GM23338 (cell line): ENCODE results near the gene HRH2. TPM values are rescaled to one million over a fixed set of nuclear protein-coding genes. Genes with fewer than 3 reads are reported as not detected.

ENCODE experiments used
- ATAC-seq: fragments of 200-7000 bp; cut with Tn5 transposase; 3 replicates; pipeline ENCODE4 v1.9.1; 2020
- DNase-seq: peaks from one replicate; pipeline ENCODE4 v3.0.0-alpha.2; 2015; ENCODE audit warnings: low spot score
- H2AFZ ChIP-seq: fragments of 200-600 bp; sonication (generic); 2 replicates; pipeline ENCODE4 v1.8.0; 2016; ENCODE audit warnings: antibody characterized with exemption, mild to moderate bottlenecking, moderate library complexity
- H3F3A ChIP-seq: fragments of 200-600 bp; sonication (generic); replicated peaks from 2 replicates; pipeline ENCODE4 v1.8.0; 2017; ENCODE audit warnings: antibody characterized with exemption, mixed run types, low read depth
- H3K27ac ChIP-seq: fragments of 200-600 bp; sonication (generic); 2 replicates; pipeline ENCODE4 v1.6.1; 2016; ENCODE audit warnings: low read depth
- H3K27me3 ChIP-seq: fragments of 200-600 bp; sonication (generic); 2 replicates; pipeline ENCODE4 v1.8.0; 2016; ENCODE audit warnings: mild to moderate bottlenecking, mixed run types, moderate library complexity; ENCODE audit not compliant: insufficient read depth
- H3K36me3 ChIP-seq: fragments of 200-600 bp; sonication (generic); 2 replicates; pipeline ENCODE4 v1.8.0; 2016; ENCODE audit warnings: mild to moderate bottlenecking; ENCODE audit not compliant: insufficient read depth
- H3K4me1 ChIP-seq: fragments of 200-600 bp; sonication (generic); 2 replicates; pipeline ENCODE4 v1.8.0; 2016; ENCODE audit warnings: mild to moderate bottlenecking, moderate library complexity; ENCODE audit not compliant: insufficient read depth
- H3K4me2 ChIP-seq: fragments of 200-600 bp; sonication (generic); 2 replicates; pipeline ENCODE4 v1.7.1; 2017; ENCODE audit warnings: mixed run types
- H3K4me3 ChIP-seq: fragments of 200-600 bp; sonication (generic); 2 replicates; pipeline ENCODE4 v1.6.1; 2016; ENCODE audit warnings: mixed run types
- H3K79me2 ChIP-seq: fragments of 200-600 bp; sonication (generic); replicated peaks from 2 replicates; pipeline ENCODE4 v1.8.0; 2017; ENCODE audit warnings: mild to moderate bottlenecking; ENCODE audit not compliant: insufficient read depth
- H3K9me2 ChIP-seq: fragments of 200-600 bp; sonication (generic); 2 replicates; pipeline ENCODE4 v1.8.0; 2017; ENCODE audit not compliant: insufficient read depth
- H4K20me1 ChIP-seq: fragments of 200-600 bp; sonication (generic); replicated peaks from 2 replicates; pipeline ENCODE4 v1.8.0; 2017; ENCODE audit warnings: mild to moderate bottlenecking; ENCODE audit not compliant: insufficient read depth
- H3K27ac Mint-ChIP-seq: 2 replicates; pipeline ENCODE4 v1.8.0; 2020; ENCODE audit warnings: inconsistent platforms, mild to moderate bottlenecking, moderate library complexity, mixed read lengths
- H3K27me3 Mint-ChIP-seq: 3 replicates; pipeline ENCODE4 v1.8.0; 2022; ENCODE audit warnings: low read depth, mild to moderate bottlenecking, moderate library complexity, mixed read lengths, inconsistent platforms; ENCODE audit not compliant: insufficient read depth, poor library complexity
- H3K36me3 Mint-ChIP-seq: 3 replicates; pipeline ENCODE4 v1.8.0; 2021; ENCODE audit warnings: low read depth, mild to moderate bottlenecking, inconsistent platforms, moderate library complexity, mixed read lengths
- H3K4me1 Mint-ChIP-seq: 3 replicates; pipeline ENCODE4 v1.8.0; 2020; ENCODE audit warnings: mild to moderate bottlenecking, inconsistent platforms, mixed read lengths
- H3K4me3 Mint-ChIP-seq: 3 replicates; pipeline ENCODE4 v1.8.0; 2021; ENCODE audit warnings: moderate library complexity, mild to moderate bottlenecking, inconsistent platforms, mixed read lengths
- H3K9me3 Mint-ChIP-seq: 3 replicates; pipeline ENCODE4 v1.8.0; 2020; ENCODE audit warnings: moderate library complexity, mild to moderate bottlenecking, inconsistent platforms, mixed read lengths
- CREB1 ChIP-seq: fragments of 250-450 bp; sonication (Bioruptor Pico); IDR thresholded peaks from 2 replicates; pipeline ENCODE4 v1.5.0; 2020; ENCODE audit warnings: low read depth, mild to moderate bottlenecking, moderate library complexity
- CTCF ChIP-seq, 2 experiments: fragments of 200-600 bp in 1 of 2; sonication (generic) in 1 of 2; conservative IDR thresholded peaks; 2 replicates each; pipeline versions ENCODE4 v1.5.1 to v1.6.1; 2016 to 2017; ENCODE audit warnings: antibody characterized with exemption in 2 of 2, low read depth in 2 of 2, mild to moderate bottlenecking in 2 of 2, moderate library complexity in 1 of 2
- ETS1 ChIP-seq: IDR thresholded peaks from 2 replicates; pipeline ENCODE4 v1.6.1; 2016; ENCODE audit warnings: antibody characterized with exemption
- EZH2 ChIP-seq: fragments of 200-600 bp; sonication (generic); IDR thresholded peaks from one replicate; pipeline ENCODE4 v1.8.0; 2017; ENCODE audit warnings: antibody characterized with exemption, mild to moderate bottlenecking, low read depth; ENCODE audit not compliant: unreplicated experiment
- EZH2phosphoT487 ChIP-seq: fragments of 200-600 bp; sonication (generic); IDR thresholded peaks from one replicate; pipeline ENCODE4 v1.8.1; 2018; ENCODE audit warnings: antibody characterized with exemption; ENCODE audit not compliant: unreplicated experiment
- JUNB ChIP-seq: IDR thresholded peaks from one replicate; pipeline ENCODE4 v1.6.1; 2016; ENCODE audit warnings: antibody characterized with exemption; ENCODE audit not compliant: unreplicated experiment
- NANOG ChIP-seq: IDR thresholded peaks from 2 replicates; pipeline ENCODE4 v1.6.1; 2016; ENCODE audit warnings: antibody characterized with exemption, borderline replicate concordance
- POLR2AphosphoS5 ChIP-seq: IDR thresholded peaks from 2 replicates; pipeline ENCODE4 v1.6.1; 2016; ENCODE audit warnings: antibody characterized with exemption, low read depth
- STAT1 ChIP-seq: IDR thresholded peaks from one replicate; pipeline ENCODE4 v1.6.1; 2016; ENCODE audit warnings: antibody characterized with exemption; ENCODE audit not compliant: unreplicated experiment
- ZNF114 ChIP-seq: fragments of 250-450 bp; sonication (Bioruptor Pico); IDR thresholded peaks from 2 replicates; pipeline ENCODE4 v1.5.0; 2020; ENCODE audit warnings: mild to moderate bottlenecking, moderate library complexity
- ZNF331 ChIP-seq: fragments of 250-450 bp; sonication (Bioruptor Pico); IDR thresholded peaks from 2 replicates; pipeline ENCODE4 v1.5.0; 2020; ENCODE audit warnings: low read depth, mild to moderate bottlenecking, moderate library complexity
- polyA plus RNA-seq: library from polyadenylated mRNA; unstranded; fragments of >200 nt; fragmentation: Nextera tagmentation; extraction: Ambion mirVana; gene quantifications from 2 replicates; pipeline ENCODE4 v1.2.1, GENCODE V29; 2016
- total RNA-seq: library from RNA; depleted of rRNA; stranded (reverse); fragments of >200 nt; shearing (Covaris generic); gene quantifications from 2 replicates; pipeline ENCODE4 v1.2.3, GENCODE V29; 2014
- TF ChIP-seq, protein P1 (sequence below): IDR thresholded peaks from one replicate; pipeline ENCODE4 v1.6.1; 2018; ENCODE audit warnings: antibody characterized with exemption; ENCODE audit not compliant: unreplicated experiment
- TF ChIP-seq, protein P2 (sequence below): fragments of 250-450 bp; sonication (Bioruptor Pico); IDR thresholded peaks from 2 replicates; pipeline ENCODE4 v1.5.0; 2020; ENCODE audit warnings: mild to moderate bottlenecking, moderate library complexity

The HRH2 gene
- total and polyA plus RNA-seq, 2 experiments from 2014 or later = 6.8 to 7.0 TPM

GRCh38 chr5:175745210-175745609, 87.3 kb downstream of the HRH2 start:
- Mint-ChIP-seq H3K27ac (no peak overlapping the region), H3K27me3 (peaks cover 4% of the 10 kb centered on the region), H3K9me3 (no peaks in the 10 kb centered on the region), H3K4me3 (no peak overlapping the region), H3K36me3 (no peaks in the 10 kb centered on the region), H3K4me1 (peaks cover 7% of the 10 kb centered on the region)
- H3F3A ChIP-seq = no peaks in the 10 kb centered on the region
- no peaks in the 10 kb centered on the region for H4K20me1 ChIP-seq
- no peak for TF ChIP-seq ETS1
- TF ChIP-seq, protein P1, sequence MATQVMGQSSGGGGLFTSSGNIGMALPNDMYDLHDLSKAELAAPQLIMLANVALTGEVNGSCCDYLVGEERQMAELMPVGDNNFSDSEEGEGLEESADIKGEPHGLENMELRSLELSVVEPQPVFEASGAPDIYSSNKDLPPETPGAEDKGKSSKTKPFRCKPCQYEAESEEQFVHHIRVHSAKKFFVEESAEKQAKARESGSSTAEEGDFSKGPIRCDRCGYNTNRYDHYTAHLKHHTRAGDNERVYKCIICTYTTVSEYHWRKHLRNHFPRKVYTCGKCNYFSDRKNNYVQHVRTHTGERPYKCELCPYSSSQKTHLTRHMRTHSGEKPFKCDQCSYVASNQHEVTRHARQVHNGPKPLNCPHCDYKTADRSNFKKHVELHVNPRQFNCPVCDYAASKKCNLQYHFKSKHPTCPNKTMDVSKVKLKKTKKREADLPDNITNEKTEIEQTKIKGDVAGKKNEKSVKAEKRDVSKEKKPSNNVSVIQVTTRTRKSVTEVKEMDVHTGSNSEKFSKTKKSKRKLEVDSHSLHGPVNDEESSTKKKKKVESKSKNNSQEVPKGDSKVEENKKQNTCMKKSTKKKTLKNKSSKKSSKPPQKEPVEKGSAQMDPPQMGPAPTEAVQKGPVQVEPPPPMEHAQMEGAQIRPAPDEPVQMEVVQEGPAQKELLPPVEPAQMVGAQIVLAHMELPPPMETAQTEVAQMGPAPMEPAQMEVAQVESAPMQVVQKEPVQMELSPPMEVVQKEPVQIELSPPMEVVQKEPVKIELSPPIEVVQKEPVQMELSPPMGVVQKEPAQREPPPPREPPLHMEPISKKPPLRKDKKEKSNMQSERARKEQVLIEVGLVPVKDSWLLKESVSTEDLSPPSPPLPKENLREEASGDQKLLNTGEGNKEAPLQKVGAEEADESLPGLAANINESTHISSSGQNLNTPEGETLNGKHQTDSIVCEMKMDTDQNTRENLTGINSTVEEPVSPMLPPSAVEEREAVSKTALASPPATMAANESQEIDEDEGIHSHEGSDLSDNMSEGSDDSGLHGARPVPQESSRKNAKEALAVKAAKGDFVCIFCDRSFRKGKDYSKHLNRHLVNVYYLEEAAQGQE = no peak
- no peak for TF ChIP-seq STAT1
- no peak for TF ChIP-seq EZH2
- TF ChIP-seq CREB1 (CRISPR knock-in tag) = no peak
- TF ChIP-seq ZNF114 (CRISPR knock-in tag) = no peak
- no peak for TF ChIP-seq NANOG
- TF ChIP-seq JUNB = no peak
- no peak for TF ChIP-seq ZNF331
- TF ChIP-seq, protein P2, sequence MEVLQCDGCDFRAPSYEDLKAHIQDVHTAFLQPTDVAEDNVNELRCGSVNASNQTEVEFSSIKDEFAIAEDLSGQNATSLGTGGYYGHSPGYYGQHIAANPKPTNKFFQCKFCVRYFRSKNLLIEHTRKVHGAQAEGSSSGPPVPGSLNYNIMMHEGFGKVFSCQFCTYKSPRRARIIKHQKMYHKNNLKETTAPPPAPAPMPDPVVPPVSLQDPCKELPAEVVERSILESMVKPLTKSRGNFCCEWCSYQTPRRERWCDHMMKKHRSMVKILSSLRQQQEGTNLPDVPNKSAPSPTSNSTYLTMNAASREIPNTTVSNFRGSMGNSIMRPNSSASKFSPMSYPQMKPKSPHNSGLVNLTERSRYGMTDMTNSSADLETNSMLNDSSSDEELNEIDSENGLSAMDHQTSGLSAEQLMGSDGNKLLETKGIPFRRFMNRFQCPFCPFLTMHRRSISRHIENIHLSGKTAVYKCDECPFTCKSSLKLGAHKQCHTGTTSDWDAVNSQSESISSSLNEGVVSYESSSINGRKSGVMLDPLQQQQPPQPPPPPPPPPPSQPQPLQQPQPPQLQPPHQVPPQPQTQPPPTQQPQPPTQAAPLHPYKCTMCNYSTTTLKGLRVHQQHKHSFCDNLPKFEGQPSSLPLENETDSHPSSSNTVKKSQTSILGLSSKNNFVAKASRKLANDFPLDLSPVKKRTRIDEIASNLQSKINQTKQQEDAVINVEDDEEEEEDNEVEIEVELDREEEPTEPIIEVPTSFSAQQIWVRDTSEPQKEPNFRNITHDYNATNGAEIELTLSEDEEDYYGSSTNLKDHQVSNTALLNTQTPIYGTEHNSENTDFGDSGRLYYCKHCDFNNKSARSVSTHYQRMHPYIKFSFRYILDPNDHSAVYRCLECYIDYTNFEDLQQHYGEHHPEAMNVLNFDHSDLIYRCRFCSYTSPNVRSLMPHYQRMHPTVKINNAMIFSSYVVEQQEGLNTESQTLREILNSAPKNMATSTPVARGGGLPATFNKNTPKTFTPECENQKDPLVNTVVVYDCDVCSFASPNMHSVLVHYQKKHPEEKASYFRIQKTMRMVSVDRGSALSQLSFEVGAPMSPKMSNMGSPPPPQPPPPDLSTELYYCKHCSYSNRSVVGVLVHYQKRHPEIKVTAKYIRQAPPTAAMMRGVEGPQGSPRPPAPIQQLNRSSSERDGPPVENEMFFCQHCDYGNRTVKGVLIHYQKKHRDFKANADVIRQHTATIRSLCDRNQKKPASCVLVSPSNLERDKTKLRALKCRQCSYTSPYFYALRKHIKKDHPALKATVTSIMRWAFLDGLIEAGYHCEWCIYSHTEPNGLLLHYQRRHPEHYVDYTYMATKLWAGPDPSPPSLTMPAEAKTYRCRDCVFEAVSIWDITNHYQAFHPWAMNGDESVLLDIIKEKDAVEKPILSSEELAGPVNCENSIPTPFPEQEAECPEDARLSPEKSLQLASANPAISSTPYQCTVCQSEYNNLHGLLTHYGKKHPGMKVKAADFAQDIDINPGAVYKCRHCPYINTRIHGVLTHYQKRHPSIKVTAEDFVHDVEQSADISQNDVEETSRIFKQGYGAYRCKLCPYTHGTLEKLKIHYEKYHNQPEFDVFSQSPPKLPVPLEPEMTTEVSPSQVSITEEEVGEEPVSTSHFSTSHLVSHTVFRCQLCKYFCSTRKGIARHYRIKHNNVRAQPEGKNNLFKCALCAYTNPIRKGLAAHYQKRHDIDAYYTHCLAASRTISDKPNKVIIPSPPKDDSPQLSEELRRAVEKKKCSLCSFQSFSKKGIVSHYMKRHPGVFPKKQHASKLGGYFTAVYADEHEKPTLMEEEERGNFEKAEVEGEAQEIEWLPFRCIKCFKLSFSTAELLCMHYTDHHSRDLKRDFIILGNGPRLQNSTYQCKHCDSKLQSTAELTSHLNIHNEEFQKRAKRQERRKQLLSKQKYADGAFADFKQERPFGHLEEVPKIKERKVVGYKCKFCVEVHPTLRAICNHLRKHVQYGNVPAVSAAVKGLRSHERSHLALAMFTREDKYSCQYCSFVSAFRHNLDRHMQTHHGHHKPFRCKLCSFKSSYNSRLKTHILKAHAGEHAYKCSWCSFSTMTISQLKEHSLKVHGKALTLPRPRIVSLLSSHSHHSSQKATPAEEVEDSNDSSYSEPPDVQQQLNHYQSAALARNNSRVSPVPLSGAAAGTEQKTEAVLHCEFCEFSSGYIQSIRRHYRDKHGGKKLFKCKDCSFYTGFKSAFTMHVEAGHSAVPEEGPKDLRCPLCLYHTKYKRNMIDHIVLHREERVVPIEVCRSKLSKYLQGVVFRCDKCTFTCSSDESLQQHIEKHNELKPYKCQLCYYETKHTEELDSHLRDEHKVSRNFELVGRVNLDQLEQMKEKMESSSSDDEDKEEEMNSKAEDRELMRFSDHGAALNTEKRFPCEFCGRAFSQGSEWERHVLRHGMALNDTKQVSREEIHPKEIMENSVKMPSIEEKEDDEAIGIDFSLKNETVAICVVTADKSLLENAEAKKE = no peak
- TF ChIP-seq EZH2phosphoT487 = no peak
- TF ChIP-seq CTCF (conservative IDR thresholded peaks at IDR 0.05; ENCODE audit: low read depth in 2 of 2) = no peak
- no peak for TF ChIP-seq POLR2AphosphoS5
- ATAC-seq (no peak), DNase-seq (no peak)
- H3K9me2 ChIP-seq = no peaks in the 10 kb centered on the region
- H3K27me3 ChIP-seq = no peaks in the 10 kb centered on the region
- no peaks in the 10 kb centered on the region for H3K36me3 ChIP-seq
- no peaks in the 10 kb centered on the region for H3K79me2 ChIP-seq
- no peak overlapping the region for H3K4me3 ChIP-seq
- no peaks in the 10 kb centered on the region for H3K4me1 ChIP-seq
- H3K4me2 ChIP-seq = no peak overlapping the region
- H2AFZ ChIP-seq = no peak overlapping the region
- H3K27ac ChIP-seq = no peak overlapping the region
